BLaER1 (cell line): Measurements from ENCODE around the gene DLEC1.

Experiments used
- H3K27ac ChIP-seq: shearing (Covaris generic); formaldehyde crosslinking; 2 replicates; pipeline ENCODE4 v1.8.1; 2022
- H3K27me3 ChIP-seq: shearing (Covaris generic); formaldehyde crosslinking; 2 replicates; pipeline ENCODE4 v1.8.1; 2022
- H3K36me3 ChIP-seq: shearing (Covaris generic); formaldehyde crosslinking; 2 replicates; pipeline ENCODE4 v1.8.1; 2022
- H3K4me1 ChIP-seq: shearing (Covaris generic); formaldehyde crosslinking; 2 replicates; pipeline ENCODE4 v1.8.1; 2022
- H3K4me2 ChIP-seq: shearing (Covaris generic); formaldehyde crosslinking; 2 replicates; pipeline ENCODE4 v1.8.1; 2022
- H3K4me3 ChIP-seq: shearing (Covaris generic); formaldehyde crosslinking; 2 replicates; pipeline ENCODE4 v1.8.1; 2022
- H3K9ac ChIP-seq: shearing (Covaris generic); formaldehyde crosslinking; 2 replicates; pipeline ENCODE4 v1.8.1; 2022
- H3K9me3 ChIP-seq: shearing (Covaris generic); formaldehyde crosslinking; 2 replicates; pipeline ENCODE4 v1.8.1; 2022
- H4K20me1 ChIP-seq: shearing (Covaris generic); formaldehyde crosslinking; 2 replicates; pipeline ENCODE4 v1.8.1; 2022
- Cebpa-rat ChIP-seq: shearing (Covaris generic); IDR thresholded peaks from 2 replicates; pipeline ENCODE4 v1.8.1; 2022

Gene DLEC1

DNA sequence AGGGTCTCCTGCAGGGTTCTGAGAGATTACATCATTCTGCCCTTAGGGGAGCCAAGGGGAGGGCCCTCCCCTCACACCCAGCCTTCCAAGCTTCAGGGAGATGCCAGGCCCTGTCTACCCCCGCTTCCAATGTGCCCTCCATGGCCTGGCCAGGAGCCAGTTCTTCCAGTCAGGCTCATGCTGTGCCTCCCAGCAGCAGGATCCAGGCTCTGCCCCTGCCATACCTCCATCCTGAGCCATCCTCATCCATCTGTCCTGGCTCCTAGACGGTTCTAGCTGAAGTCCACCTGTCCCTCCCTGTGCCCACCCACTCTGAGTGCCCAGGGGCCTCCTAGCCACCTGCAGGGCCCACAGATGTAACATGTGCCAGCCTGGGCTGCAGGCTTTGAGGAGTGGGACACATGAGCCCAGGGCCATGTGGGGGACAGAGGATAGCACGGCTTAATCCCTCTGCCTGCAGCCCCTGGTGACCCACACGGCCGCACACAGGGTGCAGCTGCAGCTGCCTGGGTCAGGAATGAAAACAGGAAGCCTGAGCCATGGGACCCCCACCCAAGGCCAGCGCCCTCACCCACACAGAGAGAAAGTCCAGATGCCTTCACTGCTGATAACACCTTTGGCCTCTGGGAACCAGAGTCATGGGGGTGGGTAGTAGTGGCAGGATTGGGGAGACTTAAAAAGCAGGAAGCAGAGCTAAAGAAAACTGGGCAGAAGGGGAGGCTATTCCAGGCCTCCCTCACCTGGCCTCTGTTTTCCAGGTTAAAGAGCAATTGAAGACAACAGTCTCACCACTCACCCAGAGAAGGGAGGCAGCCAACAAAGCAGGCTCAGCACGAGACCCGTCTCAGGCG is 21.3 kb upstream of the DLEC1 start:
- H3K9ac ChIP-seq, result peak overlapping the region; percentile 58
- TF ChIP-seq Cebpa-rat, result no peak
- H3K9me3 ChIP-seq, result peaks cover 10% of the 10 kb centered on the region
- peak overlapping the region; percentile 79 for H3K4me2 ChIP-seq
- H3K4me3 ChIP-seq, result no peak overlapping the region; the same call in 1 of the 2 replicates
- H3K4me1 ChIP-seq, result peaks cover 28% of the 10 kb centered on the region
- H3K27me3 ChIP-seq, result no peaks in the 10 kb centered on the region
- H3K36me3 ChIP-seq, result peaks cover 19% of the 10 kb centered on the region
- no peaks in the 10 kb centered on the region for H4K20me1 ChIP-seq
- peak overlapping the region; percentile 73 for H3K27ac ChIP-seq

DNA sequence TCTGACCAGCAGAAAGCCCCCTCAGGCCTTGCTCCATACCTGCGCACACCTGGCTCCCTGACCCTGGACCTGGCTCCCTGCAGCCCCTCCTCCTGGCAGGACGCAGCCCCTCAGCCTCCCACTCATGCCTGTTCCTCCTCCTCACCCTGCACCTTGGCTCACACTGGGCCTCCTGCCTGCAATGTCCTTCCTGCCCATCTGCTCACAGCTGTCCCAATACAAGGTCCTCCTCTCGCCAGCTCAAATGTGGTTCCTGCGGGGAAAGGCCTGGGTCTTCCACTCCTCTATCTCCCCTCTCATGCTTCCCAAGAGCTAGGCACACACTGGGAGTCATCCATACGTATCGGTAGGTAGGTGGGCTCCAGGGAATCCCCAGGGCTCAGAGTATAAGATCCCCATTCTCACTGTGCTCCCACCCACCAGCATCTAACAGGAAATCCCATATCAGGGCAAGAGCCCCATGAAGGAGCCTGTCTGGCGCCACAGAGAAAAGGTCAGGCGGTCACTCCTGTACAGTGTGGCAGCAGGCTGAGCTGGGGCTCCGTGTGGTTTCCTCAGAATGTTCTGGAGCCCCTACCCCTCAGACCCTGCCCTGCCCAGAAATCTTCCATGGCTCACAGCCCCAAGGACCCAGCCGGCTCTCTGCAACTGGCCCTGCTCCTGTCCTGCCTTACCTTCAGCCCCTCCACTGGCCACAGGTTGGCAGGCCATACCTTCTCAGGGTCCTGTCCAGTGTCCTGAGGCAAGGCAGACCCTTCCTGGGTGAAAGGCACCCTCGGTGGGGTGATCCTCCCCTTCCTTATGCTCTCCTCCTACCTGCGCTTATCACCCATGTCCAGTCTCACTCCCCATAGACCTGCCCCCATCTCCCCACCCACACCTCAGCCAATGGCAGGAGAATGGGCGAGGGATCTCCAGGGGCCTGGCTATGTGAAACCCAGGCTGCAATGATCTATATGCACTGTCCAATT is 20.4 kb upstream of the DLEC1 start:
- no peaks in the 10 kb centered on the region for H3K27me3 ChIP-seq
- peak overlapping the region; percentile 58 for H3K9ac ChIP-seq
- H4K20me1 ChIP-seq, result no peaks in the 10 kb centered on the region
- H3K4me3 ChIP-seq, result no peak overlapping the region
- peaks cover 10% of the 10 kb centered on the region for H3K9me3 ChIP-seq
- peak overlapping the region; percentile 79 for H3K4me2 ChIP-seq
- H3K4me1 ChIP-seq, result peaks cover 37% of the 10 kb centered on the region
- H3K27ac ChIP-seq, result peak overlapping the region; percentile 73
- peaks cover 19% of the 10 kb centered on the region for H3K36me3 ChIP-seq
- no peak for TF ChIP-seq Cebpa-rat

DNA sequence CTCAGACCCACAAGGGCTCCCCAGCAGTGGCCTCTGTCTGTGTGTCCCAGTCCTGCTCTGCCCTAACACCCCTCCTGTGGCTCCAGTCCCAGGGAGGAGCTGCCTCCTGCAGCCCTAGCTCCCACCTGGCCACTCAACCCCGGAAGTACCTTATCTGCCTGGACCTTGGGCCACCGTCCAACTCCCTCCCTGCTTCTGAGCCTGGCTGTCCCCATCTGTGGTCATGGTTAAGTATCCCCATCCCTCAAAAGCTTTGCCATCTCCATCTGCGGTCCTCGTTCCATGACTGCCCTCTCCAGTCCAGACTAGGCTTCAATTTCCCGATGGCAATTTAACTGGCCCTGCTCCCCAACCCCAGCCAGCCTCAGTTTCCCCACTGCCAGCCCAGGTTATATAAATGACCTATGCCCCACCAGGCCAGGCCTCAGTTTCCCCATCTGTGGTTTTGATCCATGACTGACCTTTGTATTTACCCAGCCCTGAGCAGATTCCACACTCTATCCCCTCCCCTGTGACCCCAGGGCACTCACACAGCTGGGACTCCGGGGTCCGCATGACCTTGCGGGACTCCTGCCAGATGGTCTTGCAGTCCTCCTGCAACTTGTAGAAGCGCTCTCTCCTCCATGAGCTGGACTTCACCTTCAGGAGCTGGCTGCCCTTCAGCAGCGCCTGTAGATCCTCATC is 19.2 kb upstream of the DLEC1 start:
- no peak for TF ChIP-seq Cebpa-rat
- Histone ChIP-seq H4K20me1 (no peaks in the 10 kb centered on the region), H3K4me2 (no peak overlapping the region), H3K36me3 (peaks cover 19% of the 10 kb centered on the region), H3K27ac (no peak overlapping the region), H3K9ac (no peak overlapping the region), H3K4me1 (peaks cover 41% of the 10 kb centered on the region), H3K9me3 (peaks cover 10% of the 10 kb centered on the region), H3K4me3 (no peak overlapping the region), H3K27me3 (no peaks in the 10 kb centered on the region)

- no peak overlapping the region for H3K4me3 ChIP-seq
- peaks cover 19% of the 10 kb centered on the region for H3K36me3 ChIP-seq
- peaks cover 44% of the 10 kb centered on the region for H3K4me1 ChIP-seq
- no peak overlapping the region for H3K27ac ChIP-seq
- no peak overlapping the region for H3K4me2 ChIP-seq
- no peak for TF ChIP-seq Cebpa-rat
- no peaks in the 10 kb centered on the region for H4K20me1 ChIP-seq
- no peaks in the 10 kb centered on the region for H3K27me3 ChIP-seq
- no peak overlapping the region for H3K9ac ChIP-seq
- H3K9me3 ChIP-seq, result peaks cover 10% of the 10 kb centered on the region
Measured at GRCh38 chr3:38020342-38020726, 18.7 kb upstream of the DLEC1 start.

DNA sequence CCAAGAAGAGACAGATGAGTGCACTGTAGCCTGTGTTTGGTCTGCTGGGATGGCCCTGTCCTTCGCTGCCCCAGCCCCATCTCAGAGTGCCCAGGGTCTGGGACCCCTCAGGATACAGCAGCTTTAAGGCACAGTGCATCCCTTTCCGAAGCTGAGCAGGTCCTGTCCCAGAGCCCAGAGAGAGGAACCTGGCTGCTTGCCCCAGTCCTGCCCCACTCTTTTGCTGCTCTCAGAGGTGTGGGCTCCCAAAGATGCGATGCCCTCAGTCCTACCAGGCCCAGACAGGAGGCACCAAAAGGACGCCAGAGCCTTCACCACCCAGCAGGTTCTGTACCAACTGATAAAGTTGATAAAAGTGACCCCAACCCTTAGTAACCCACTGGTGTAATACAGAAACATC is 17.8 kb upstream of the DLEC1 start:
- Histone ChIP-seq H3K4me2 (no peak overlapping the region), H3K9me3 (peaks cover 5% of the 10 kb centered on the region), H3K9ac (no peak overlapping the region), H3K4me1 (peaks cover 52% of the 10 kb centered on the region), H3K36me3 (peaks cover 11% of the 10 kb centered on the region), H4K20me1 (no peaks in the 10 kb centered on the region), H3K27ac (no peak overlapping the region), H3K27me3 (no peaks in the 10 kb centered on the region), H3K4me3 (no peak overlapping the region)
- no peak for TF ChIP-seq Cebpa-rat

GRCh38 chr3:38022301-38022700 is 16.7 kb upstream of the DLEC1 start:
- Histone ChIP-seq H4K20me1 (no peaks in the 10 kb centered on the region), H3K4me1 (peaks cover 44% of the 10 kb centered on the region), H3K4me2 (no peak overlapping the region), H3K36me3 (0 out of 2 replicates have a peak, but pooled peaks cover 4% of the 10 kb centered on the region), H3K4me3 (no peak overlapping the region), H3K9me3 (no peaks in the 10 kb centered on the region), H3K9ac (no peak overlapping the region), H3K27ac (no peak overlapping the region), H3K27me3 (peaks cover 5% of the 10 kb centered on the region)
- TF ChIP-seq Cebpa-rat, result no peak

- H3K9me3 ChIP-seq, result no peaks in the 10 kb centered on the region
- peak overlapping the region; percentile 97 for H3K4me2 ChIP-seq
- peak overlapping the region; percentile 71 for H3K4me3 ChIP-seq
- TF ChIP-seq Cebpa-rat, result no peak
- H3K9ac ChIP-seq, result no peak overlapping the region
- 0 out of 2 replicates have a peak, but pooled peaks cover 4% of the 10 kb centered on the region for H3K36me3 ChIP-seq
- H3K4me1 ChIP-seq, result peaks cover 36% of the 10 kb centered on the region
- H3K27me3 ChIP-seq, result peaks cover 13% of the 10 kb centered on the region
- no peak overlapping the region for H3K27ac ChIP-seq
- 0 out of 2 replicates have a peak, but pooled peaks cover 6% of the 10 kb centered on the region for H4K20me1 ChIP-seq
Measured at GRCh38 chr3:38022896-38023709, 15.9 kb upstream of the DLEC1 start.

DNA sequence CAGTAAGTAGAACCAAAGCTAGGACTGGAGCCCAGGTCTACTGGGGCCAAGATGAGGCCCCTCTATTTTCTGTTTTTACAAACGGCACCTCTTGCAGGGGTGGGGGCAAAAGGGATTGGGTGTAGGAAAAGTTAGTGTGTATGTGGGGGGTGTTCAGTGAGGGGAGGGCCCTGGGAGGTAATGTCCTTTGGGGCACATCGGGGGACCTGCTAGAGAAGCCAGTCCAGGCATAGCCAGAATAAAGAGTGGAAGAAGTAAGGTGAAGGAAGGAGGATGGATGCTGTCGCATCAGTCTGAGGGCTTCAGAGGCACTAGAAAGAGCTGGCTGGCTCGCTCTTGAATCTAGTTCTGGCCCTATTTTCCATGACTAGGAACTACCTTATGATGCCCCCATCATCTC is 12.2 kb upstream of the DLEC1 start:
- H3K36me3 ChIP-seq, result no peaks in the 10 kb centered on the region
- H3K9ac ChIP-seq, result no peak overlapping the region
- no peak for TF ChIP-seq Cebpa-rat
- peaks cover 51% of the 10 kb centered on the region for H3K27me3 ChIP-seq
- H3K4me2 ChIP-seq, result no peak overlapping the region
- peaks cover 34% of the 10 kb centered on the region for H3K4me1 ChIP-seq
- H3K4me3 ChIP-seq, result no peak overlapping the region
- 0 out of 2 replicates have a peak, but pooled peaks cover 7% of the 10 kb centered on the region for H4K20me1 ChIP-seq
- H3K27ac ChIP-seq, result no peak overlapping the region
- H3K9me3 ChIP-seq, result no peaks in the 10 kb centered on the region; the same call in 1 of the 2 replicates
